Cardiac septum (tissue), 1 donor: ENCODE measurements around the gene HDAC5. TPM values are rescaled to one million over a fixed set of nuclear protein-coding genes. Genes with fewer than 3 reads are reported as not detected.
"Not testable (repeated sequence)": the region's sequence is repeated elsewhere in the genome, so short reads cannot be mapped to it uniquely, and the experiment has no call there.

Source experiments
- DNase-seq: peaks from one replicate; pipeline ENCODE4 v3.0.0-alpha.2; 2020; ENCODE audit warnings: low spot score
- intact Hi-C: fragments of 100-400 bp; cut with DNase I; formaldehyde crosslinking; loops from one replicate; pipeline ENCODE4 v1.14.0; 2022
- total RNA-seq: library from RNA; stranded (reverse); fragmentation: NEBNext Ultra II Directional; extraction: Animal tissue kit (Norgen Biotek cat#: 25700); gene quantifications from one replicate; pipeline ENCODE4 v1.2.1, GENCODE V29; 2021
- donor health status: DM: no; HTN: no; CAD: no.

HDAC5 gene
- total RNA-seq, 1 donor from 2014 or later, result 75.5 TPM

DNA sequence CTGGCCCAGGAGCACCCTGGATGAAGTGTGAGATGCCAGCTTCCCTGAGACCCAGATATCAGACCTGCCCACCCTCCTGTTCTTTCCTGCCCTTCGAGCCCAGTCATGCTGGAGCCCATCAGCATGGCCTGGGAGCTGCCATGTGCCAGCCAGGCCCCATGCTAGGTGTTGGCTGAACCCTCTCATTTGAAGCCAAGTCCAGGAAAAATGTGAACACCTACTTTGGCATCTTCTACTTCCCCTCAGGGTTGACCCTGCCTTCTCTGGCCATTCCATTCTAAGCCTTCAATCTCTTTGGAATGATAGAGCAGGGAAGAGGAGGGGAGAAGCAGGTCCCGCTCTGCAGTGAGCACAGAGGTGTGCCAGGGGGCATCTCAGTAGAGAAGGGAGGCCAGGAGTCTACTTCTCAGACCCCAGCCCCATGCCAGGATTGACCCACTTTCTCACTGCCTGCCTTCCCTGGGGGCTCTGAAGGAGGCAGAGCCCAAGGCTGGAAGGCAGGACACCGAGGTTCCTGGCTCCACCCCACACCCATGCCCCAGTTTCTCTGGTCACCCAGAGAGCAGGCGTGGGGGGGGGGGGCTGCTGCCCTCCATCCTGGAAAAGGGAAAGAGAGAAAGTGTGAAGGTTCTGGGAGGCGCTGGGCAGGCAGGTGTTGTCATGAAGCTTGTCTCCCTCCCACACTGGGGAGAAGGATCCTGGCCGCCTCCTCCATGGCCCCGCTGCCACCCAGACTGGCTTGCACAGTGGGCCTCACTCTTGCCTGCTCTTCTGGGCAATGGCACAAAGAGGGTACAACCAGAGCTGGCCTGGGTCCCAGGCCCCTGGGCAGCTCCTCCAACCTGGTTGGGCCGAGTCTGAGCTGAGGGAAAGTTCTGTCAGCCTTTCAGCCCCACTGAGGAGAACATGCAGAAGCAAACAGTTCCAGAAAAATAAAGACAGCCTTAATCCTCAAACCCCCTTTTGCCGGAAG, 9.3 kb downstream of the HDAC5 start:
- no peak for DNase-seq
- intact Hi-C loops, result loop anchor here (5.0 kb wide), 1 partner anchor 47 kb away; the partner anchor contains the start of gene LSM12

DNA sequence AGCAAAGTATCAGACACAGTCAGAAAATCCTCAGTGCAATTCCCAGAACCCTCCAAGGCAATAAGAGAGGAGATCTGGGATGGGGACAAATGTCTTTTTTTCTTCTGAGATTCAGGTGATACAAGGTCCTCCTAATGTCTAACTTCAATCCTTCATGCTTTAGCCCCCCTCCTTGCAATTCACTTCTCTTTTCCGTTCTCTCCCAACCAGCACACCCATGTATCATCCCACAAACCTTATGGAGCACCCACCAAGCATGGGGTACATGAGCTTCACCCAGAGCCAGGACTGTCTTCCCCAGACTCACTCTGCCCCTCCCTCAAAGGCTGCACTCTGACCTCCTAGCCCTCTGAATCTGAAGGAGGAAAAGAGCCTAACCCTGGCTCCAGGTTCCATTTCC, 10.1 kb downstream of the HDAC5 start:
- intact Hi-C loops, result loop anchor here (5.0 kb wide), 1 partner anchor 46 kb away; the partner anchor contains the start of gene LSM12

GRCh38 chr17:44112284-44113280, 10.9 kb downstream of the HDAC5 start:
- intact Hi-C loops, result loop anchor here (5.0 kb wide), 1 partner anchor 45 kb away; the partner anchor contains the start of gene LSM12
- peak; percentile 79 for DNase-seq

More for the DNA sequence above, 10.1 kb downstream of the HDAC5 start:
- no peak for DNase-seq

GRCh38 chr17:44111777-44112176, 11.7 kb downstream of the HDAC5 start:
- no peak for DNase-seq
- intact Hi-C loops, result loop anchor here (5.0 kb wide), 1 partner anchor 44 kb away; the partner anchor contains the start of gene LSM12

DNA sequence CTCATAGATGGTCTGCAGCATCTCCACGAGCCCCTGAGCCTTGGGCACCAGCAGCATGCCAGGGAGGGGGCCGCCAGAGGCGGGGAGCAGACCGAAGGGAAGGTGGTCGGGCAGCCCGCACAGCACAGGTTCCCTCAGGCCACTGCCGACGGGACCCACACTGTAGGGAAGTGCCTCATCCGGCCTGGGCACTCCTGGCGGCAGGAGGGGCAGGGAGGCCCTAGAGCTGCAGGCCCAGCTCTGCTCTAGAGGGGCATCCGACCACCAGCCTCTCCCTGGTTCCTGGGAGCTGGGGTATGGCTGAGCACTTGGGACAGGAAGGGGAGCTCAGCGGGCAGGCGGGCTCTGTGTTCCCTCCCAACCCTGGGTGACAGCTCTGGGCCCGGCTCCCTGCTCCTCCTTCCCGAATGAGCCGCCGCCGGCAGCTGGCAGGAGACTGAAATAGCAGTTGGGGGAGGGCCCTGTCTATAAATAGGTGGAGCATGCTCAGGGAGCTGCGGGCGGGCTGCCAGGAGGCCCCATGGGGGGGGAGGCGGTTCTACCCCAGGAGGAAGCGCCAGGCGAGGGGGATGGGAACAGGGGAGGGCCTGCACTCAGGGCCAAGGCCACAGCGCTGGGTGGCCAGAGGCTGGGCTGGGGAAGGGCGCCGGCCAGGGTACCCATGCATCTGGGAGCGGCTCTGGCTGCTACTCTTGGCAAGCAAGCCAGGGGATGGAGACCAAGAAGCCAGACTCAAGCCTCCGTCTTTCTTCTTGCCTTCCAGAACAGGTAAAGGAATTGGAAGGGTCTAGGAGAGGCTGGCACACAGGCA, 12.4 kb downstream of the HDAC5 start:
- intact Hi-C loops, result loop anchor here (5.0 kb wide), 1 partner anchor 44 kb away; the partner anchor contains the start of gene LSM12
- DNase-seq, result peak; percentile 98

DNA sequence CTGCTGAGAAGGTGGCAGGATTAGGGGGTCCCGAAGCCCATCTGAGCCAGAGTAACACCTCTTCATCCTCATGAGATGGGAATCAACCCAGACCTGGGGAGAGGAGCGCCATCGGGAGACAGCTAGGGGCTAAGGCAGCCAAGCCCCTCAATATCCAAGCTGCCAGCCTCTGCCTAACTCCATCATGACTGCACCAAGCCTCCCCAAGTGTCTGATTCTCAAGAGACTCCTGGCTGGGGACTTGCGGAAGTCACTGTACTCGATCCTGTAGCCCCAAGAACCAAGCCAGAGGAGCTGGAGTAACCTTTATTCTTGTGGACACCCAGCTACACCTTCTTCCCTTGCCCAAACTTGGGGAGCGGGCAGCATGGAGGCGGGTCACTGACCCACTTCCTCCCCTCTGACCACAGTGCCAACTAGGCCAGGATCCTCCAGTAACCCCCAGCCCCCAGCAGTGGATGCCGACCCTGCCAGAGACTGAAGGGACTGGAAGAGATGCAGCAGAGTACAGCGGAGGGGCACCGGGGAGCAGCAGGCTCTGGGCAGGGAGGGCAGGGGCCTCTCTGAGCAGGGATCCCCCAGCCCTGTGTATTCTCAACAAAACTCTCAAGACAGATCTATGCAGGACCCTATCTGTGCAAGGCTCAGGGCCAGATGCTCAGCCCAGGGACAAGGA, 13.3 kb downstream of the HDAC5 start:
- intact Hi-C loops, result loop anchor here (5.0 kb wide), 1 partner anchor 43 kb away; the partner anchor contains the start of gene LSM12
- no peak for DNase-seq

- intact Hi-C loops, result no loop called here
- DNase-seq, result no peak
Measured at GRCh38 chr17:44109312-44109630, 14.2 kb downstream of the HDAC5 start.

GRCh38 chr17:44108440-44109311, 14.8 kb downstream of the HDAC5 start:
- intact Hi-C loops, result loop anchor here (1.0 kb wide), 1 partner anchor 11 kb away; no protein-coding TSS in a partner anchor
- DNase-seq, result peak; percentile 94

- DNase-seq, result no peak
- intact Hi-C loops, result no loop called here
Measured at GRCh38 chr17:44106801-44107200, 16.6 kb downstream of the HDAC5 start.

- intact Hi-C loops, result no loop called here
- DNase-seq, result no peak
Measured at GRCh38 chr17:44105941-44106340, 17.5 kb downstream of the HDAC5 start.

- DNase-seq, result no peak
- intact Hi-C loops, result no loop called here
Measured at GRCh38 chr17:44105483-44105882, 18.0 kb downstream of the HDAC5 start.

DNA sequence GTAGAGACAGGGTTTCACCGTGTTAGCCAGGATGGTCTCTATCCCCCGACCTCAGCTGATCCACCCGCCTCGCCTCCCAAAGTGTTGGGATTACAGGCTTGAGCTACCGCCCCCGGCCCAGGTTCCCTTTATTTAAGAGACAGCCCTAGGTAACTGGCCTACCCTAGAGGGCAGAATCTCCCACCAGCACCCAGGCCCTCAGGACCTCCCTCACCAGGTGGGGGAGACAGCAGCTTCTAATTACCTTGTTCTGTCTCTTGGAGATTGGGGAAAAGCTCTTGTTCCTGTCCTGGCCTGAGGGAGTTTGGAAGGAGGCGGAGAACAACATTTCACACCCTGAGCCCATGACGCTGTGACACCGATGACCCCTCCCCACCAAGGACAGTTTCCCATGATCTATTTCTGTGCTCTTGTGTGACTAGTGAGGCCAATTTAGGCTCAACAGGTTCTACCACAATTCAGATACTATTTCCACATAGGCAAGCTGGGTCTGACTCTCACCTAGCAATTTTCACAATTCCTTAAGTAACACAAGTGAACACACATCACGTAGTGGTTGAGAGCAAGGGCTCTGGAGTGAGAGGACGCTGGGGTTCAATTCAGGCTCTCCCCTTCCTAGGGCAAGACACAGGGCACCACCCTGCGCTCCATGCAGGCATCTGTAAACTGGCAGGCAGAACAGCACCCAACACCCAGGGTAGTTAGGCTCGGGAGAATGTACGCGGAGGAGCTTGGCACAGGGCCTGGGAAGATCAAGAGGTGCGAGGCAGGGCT, 20.4 kb downstream of the HDAC5 start:
- intact Hi-C loops, result no loop called here
- no peak for DNase-seq

DNA sequence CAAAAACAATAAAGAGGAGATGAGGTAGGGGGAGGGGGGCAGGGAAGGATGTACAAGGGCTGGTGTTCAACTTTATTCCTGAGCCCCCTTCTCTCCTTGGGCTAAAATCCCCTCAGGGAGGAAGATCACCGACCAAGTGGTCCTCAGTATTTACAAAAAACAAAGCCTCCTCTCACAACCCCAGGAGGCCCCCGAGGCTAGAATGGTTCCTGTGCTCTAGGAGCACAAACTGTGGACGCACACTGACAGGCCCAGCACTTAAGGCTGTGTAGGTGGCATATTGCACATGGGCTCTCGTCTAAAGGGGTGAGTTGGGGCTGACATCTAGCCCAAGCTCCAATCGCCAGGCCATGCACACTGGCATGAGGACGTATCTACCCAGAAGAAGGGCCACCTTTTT, 21.6 kb downstream of the HDAC5 start:
- intact Hi-C loops, DNase-seq: not testable (repeated sequence)

- intact Hi-C loops, result loop anchor here (1.0 to 2.0 kb wide), 2 partner anchors 11 to 27 kb away; partner anchors contain the start of gene G6PC3
- DNase-seq, result peak; percentile 91
Measured at GRCh38 chr17:44097110-44097958, 26.1 kb downstream of the HDAC5 start.

- intact Hi-C loops, result loop anchor here (2.0 kb wide), 1 partner anchor 25 kb away; the partner anchor contains the start of gene G6PC3
- peak; percentile 84 for DNase-seq
Measured at GRCh38 chr17:44095647-44096496, 27.6 kb downstream of the HDAC5 start.
